Measurements from ENCODE around the gene THSD4. TPM values are rescaled to one million over a fixed set of nuclear protein-coding genes. Genes with fewer than 3 reads are reported as not detected.

The THSD4 gene
- total RNA-seq, 4 donors from 2014 or later, result 16.6 to 25.3 (median 24.1) TPM

- WGBS, result 24% methylated on average over 3 of the region's 3 CpGs
- TF ChIP-seq POLR2AphosphoS5 (IDR thresholded peaks at IDR 0.05) (no peak), EP300 (IDR thresholded peaks at IDR 0.05) (no peak), POLR2A (IDR thresholded peaks at IDR 0.05) (no peak), CTCF (IDR thresholded peaks at IDR 0.05) (no peak)
These were observed 180.5 kb downstream of the THSD4 start for GRCh38 chr15:71295603-71296314.

GRCh38 chr15:71296315-71296679 is 181.0 kb downstream of the THSD4 start:
- Histone ChIP-seq H3K4me1 (peaks cover 12% of the 10 kb centered on the region), H3K27ac (no peak overlapping the region)
- no peak for DNase-seq (ENCODE audit: low spot score in 2 of 2)

More at GRCh38 chr15:71295603-71296314, 180.5 kb downstream of the THSD4 start:
- no peak for DNase-seq (ENCODE audit: low spot score in 2 of 2)
- Histone ChIP-seq H3K4me3 (no peak overlapping the region), H3K4me1 (peaks cover 12% of the 10 kb centered on the region), H3K27ac (no peak overlapping the region), H3K36me3 (no peaks in the 10 kb centered on the region), H3K27me3 (no peaks in the 10 kb centered on the region), H3K9me3 (no peaks in the 10 kb centered on the region)

GRCh38 chr15:71301958-71302621 is 186.8 kb downstream of the THSD4 start:
- H3K4me3 ChIP-seq, result no peak overlapping the region
- H3K27me3 ChIP-seq, result no peaks in the 10 kb centered on the region
- TF ChIP-seq EP300 (IDR thresholded peaks at IDR 0.05) (no peak), CTCF (IDR thresholded peaks at IDR 0.05) (no peak), POLR2AphosphoS5 (IDR thresholded peaks at IDR 0.05) (no peak), POLR2A (IDR thresholded peaks at IDR 0.05) (no peak)
- H3K27ac ChIP-seq, result no peak overlapping the region
- H3K36me3 ChIP-seq, result no peaks in the 10 kb centered on the region
- H3K4me1 ChIP-seq, result peaks cover 17% of the 10 kb centered on the region
- no peaks in the 10 kb centered on the region for H3K9me3 ChIP-seq
- 36% methylated on average over 5 of the region's 5 CpGs for WGBS
- no peak for DNase-seq (ENCODE audit: low spot score in 2 of 2)

More at GRCh38 chr15:71296315-71296679, 181.0 kb downstream of the THSD4 start:
- Histone ChIP-seq H3K9me3 (no peaks in the 10 kb centered on the region), H3K27me3 (no peaks in the 10 kb centered on the region), H3K4me3 (no peak overlapping the region), H3K36me3 (no peaks in the 10 kb centered on the region)
- 68% methylated on average over 8 of the region's 8 CpGs for WGBS
- TF ChIP-seq POLR2A (IDR thresholded peaks at IDR 0.05), result no peak
- TF ChIP-seq CTCF (IDR thresholded peaks at IDR 0.05), result no peak
- TF ChIP-seq EP300 (IDR thresholded peaks at IDR 0.05), result no peak
- TF ChIP-seq POLR2AphosphoS5 (IDR thresholded peaks at IDR 0.05), result no peak

GRCh38 chr15:71302861-71303410 is 187.7 kb downstream of the THSD4 start:
- no peaks in the 10 kb centered on the region for H3K27me3 ChIP-seq
- H3K36me3 ChIP-seq, result no peaks in the 10 kb centered on the region
- H3K9me3 ChIP-seq, result no peaks in the 10 kb centered on the region
- no peak for DNase-seq (ENCODE audit: low spot score in 2 of 2)
- 95% methylated on average over 4 of the region's 6 CpGs for WGBS
- TF ChIP-seq POLR2A (IDR thresholded peaks at IDR 0.05), result no peak
- no peak for TF ChIP-seq POLR2AphosphoS5 (IDR thresholded peaks at IDR 0.05)
- H3K27ac ChIP-seq, result no peak overlapping the region
- peaks cover 17% of the 10 kb centered on the region for H3K4me1 ChIP-seq
- no peak overlapping the region for H3K4me3 ChIP-seq

GRCh38 chr15:71303977-71304376 is 188.7 kb downstream of the THSD4 start:
- Histone ChIP-seq H3K36me3 (no peaks in the 10 kb centered on the region), H3K4me1 (peaks cover 17% of the 10 kb centered on the region), H3K27me3 (no peaks in the 10 kb centered on the region), H3K9me3 (no peaks in the 10 kb centered on the region), H3K4me3 (no peak overlapping the region), H3K27ac (no peak overlapping the region)
- no peak for DNase-seq (ENCODE audit: low spot score in 2 of 2)
- TF ChIP-seq POLR2A (IDR thresholded peaks at IDR 0.05), result no peak
- TF ChIP-seq EP300 (IDR thresholded peaks at IDR 0.05), result no peak
- no peak for TF ChIP-seq CTCF (IDR thresholded peaks at IDR 0.05)
- no peak for TF ChIP-seq POLR2AphosphoS5 (IDR thresholded peaks at IDR 0.05)
- WGBS, result 94% methylated on average over 2 of the region's 2 CpGs

All from suprapubic skin (tissue), 4 donors.